CD14-positive monocyte (primary cell): ENCODE data around the gene TSPAN19. TPM values are rescaled to one million over a fixed set of nuclear protein-coding genes. Genes with fewer than 3 reads are reported as not detected.
A peak's percentile ranks its signal among the peaks of the same experiment; 100 is the strongest.

ENCODE experiments used
- DNase-seq, 3 donors: peaks; one replicate each; pipeline ENCODE4 v3.0.0-alpha.2; 2011 to 2022
- H2AFZ ChIP-seq: 2 replicates; pipeline ENCODE4 v1.6.0; 2012; ENCODE audit warnings: mild to moderate bottlenecking, low read depth, low read length, inconsistent platforms; ENCODE audit not compliant: insufficient read depth, poor library complexity, severe bottlenecking
- H3K27ac ChIP-seq, 2 donors: 1 replicate in 1 of 2; 2 replicates in 1 of 2; pipeline ENCODE4 v1.5.1; 2012 to 2013; ENCODE audit warnings: low read length in 2 of 2, control low read depth in 1 of 2, inconsistent platforms in 1 of 2, low read depth in 1 of 2, mild to moderate bottlenecking in 1 of 2
- H3K27me3 ChIP-seq, 2 donors: one replicate each; pipeline versions ENCODE4 v1.6.0 to v1.6.1; 2011 to 2013; ENCODE audit warnings: low read length in 2 of 2; ENCODE audit not compliant: control insufficient read depth in 2 of 2, insufficient read depth in 2 of 2
- H3K36me3 ChIP-seq, 2 donors: replicated peaks in 1 of 2; 1 replicate in 1 of 2; 2 replicates in 1 of 2; pipeline versions ENCODE4 v1.5.1 to v1.6.1; 2012 to 2013; ENCODE audit warnings: low read length in 2 of 2, control low read depth in 1 of 2, inconsistent platforms in 1 of 2, mild to moderate bottlenecking in 1 of 2; ENCODE audit not compliant: insufficient read depth in 2 of 2, control insufficient read depth in 1 of 2
- H3K4me1 ChIP-seq, 2 donors: 1 replicate in 1 of 2; 2 replicates in 1 of 2; pipeline versions ENCODE4 v1.5.1 to v1.6.1; 2012 to 2013; ENCODE audit warnings: low read length in 2 of 2, control low read depth in 1 of 2, inconsistent platforms in 1 of 2, mild to moderate bottlenecking in 1 of 2, moderate library complexity in 1 of 2; ENCODE audit not compliant: insufficient read depth in 2 of 2, control insufficient read depth in 1 of 2
- H3K4me2 ChIP-seq: replicated peaks from 2 replicates; pipeline ENCODE3; 2012; ENCODE audit warnings: low read length, moderate library complexity, mild to moderate bottlenecking; ENCODE audit not compliant: poor library complexity, severe bottlenecking; ENCODE audit errors: extremely low read depth
- H3K4me3 ChIP-seq, 3 experiments: fragments of 200-600 bp in 1 of 3; sonication (generic) in 1 of 3; replicated peaks in 1 of 3; 1 replicate in 2 of 3; 2 replicates in 1 of 3; pipeline ENCODE4 v1.5.1; 2011 to 2013; ENCODE audit warnings: low read length in 3 of 3, mild to moderate bottlenecking in 3 of 3, control low read depth in 2 of 3, low read depth in 2 of 3, inconsistent platforms in 1 of 3, moderate library complexity in 1 of 3
- H3K79me2 ChIP-seq: 2 replicates; pipeline ENCODE4 v1.6.0; 2012; ENCODE audit warnings: mild to moderate bottlenecking, control low read depth, inconsistent platforms, low read length, moderate library complexity; ENCODE audit not compliant: insufficient read depth
- H3K9ac ChIP-seq: 2 replicates; pipeline ENCODE4 v1.6.0; 2017; ENCODE audit warnings: low read length, mild to moderate bottlenecking; ENCODE audit not compliant: insufficient read depth, poor library complexity, severe bottlenecking
- H3K9me3 ChIP-seq, 2 donors: replicated peaks in 1 of 2; 1 replicate in 1 of 2; 2 replicates in 1 of 2; pipeline versions ENCODE4 v1.5.1 to v1.6.1; 2012 to 2013; ENCODE audit warnings: low read length in 2 of 2, control low read depth in 1 of 2; ENCODE audit not compliant: control insufficient read depth in 1 of 2, insufficient read depth in 1 of 2
- H4K20me1 ChIP-seq: 2 replicates; pipeline ENCODE4 v1.6.0; 2012; ENCODE audit warnings: mild to moderate bottlenecking, low read length, control low read depth, moderate library complexity; ENCODE audit not compliant: insufficient read depth
- H3K27ac Mint-ChIP-seq, 7 donors: one replicate each; pipeline ENCODE4 v1.8.0; 2020; ENCODE audit warnings: mild to moderate bottlenecking in 7 of 7, mixed read lengths in 7 of 7, moderate library complexity in 6 of 7, inconsistent platforms in 2 of 7
- H3K27me3 Mint-ChIP-seq, 3 donors: one replicate each; pipeline ENCODE4 v1.8.0; 2021 to 2022; ENCODE audit warnings: low read depth in 3 of 3, mild to moderate bottlenecking in 3 of 3, mixed read lengths in 3 of 3, moderate library complexity in 3 of 3, inconsistent platforms in 1 of 3
- H3K36me3 Mint-ChIP-seq, 2 donors: one replicate each; pipeline ENCODE4 v1.8.0; 2020; ENCODE audit warnings: mixed read lengths in 2 of 2, inconsistent platforms in 1 of 2, mild to moderate bottlenecking in 1 of 2
- H3K4me1 Mint-ChIP-seq: one replicate; pipeline ENCODE4 v1.8.0; 2020; ENCODE audit warnings: mild to moderate bottlenecking, mixed read lengths
- H3K4me3 Mint-ChIP-seq, 2 donors: one replicate each; pipeline ENCODE4 v1.8.0; 2020; ENCODE audit warnings: mild to moderate bottlenecking in 2 of 2, mixed read lengths in 2 of 2, moderate library complexity in 1 of 2
- H3K9me3 Mint-ChIP-seq, 7 donors: one replicate each; pipeline ENCODE4 v1.8.0; 2020 to 2022; ENCODE audit warnings: mixed read lengths in 7 of 7, mild to moderate bottlenecking in 6 of 7, moderate library complexity in 6 of 7, inconsistent platforms in 2 of 7
- CTCF ChIP-seq: fragments of 200-600 bp; IDR thresholded peaks from one replicate; pipeline ENCODE4 v1.8.0; 2022; ENCODE audit warnings: antibody characterized with exemption, mild to moderate bottlenecking
- WGBS: methylation state at CpG from one replicate; pipeline ENCODE4 v1.1.5; 2013; ENCODE audit warnings: missing lambda C conversion rate; ENCODE audit not compliant: insufficient coverage; 5-methylcytosine and 5-hydroxymethylcytosine counted together
- intact Hi-C, 2 donors: fragments of 100-400 bp; cut with micrococcal nuclease; formaldehyde crosslinking; loops; one replicate each; pipeline versions ENCODE4 v1.15.0 to v1.15.1; 2023
- polyA plus RNA-seq, 3 donors: library from polyadenylated mRNA; depleted of rRNA in 1 of 3; unstranded in 2 of 3; stranded (reverse) in 1 of 3; fragments of 300-500 nt in 2 of 3; fragments of >200 nt in 1 of 3; fragmentation: Illumina TruSeq in 2 of 3; gene quantifications; 1 replicate in 2 of 3; 2 replicates in 1 of 3; pipeline ENCODE4 v1.2.3, GENCODE V29; 2012 to 2021

TSPAN19 gene
- polyA plus RNA-seq, 3 donors: not detected

- H3K79me2 ChIP-seq: no peaks in the 10 kb centered on the region
- TF ChIP-seq CTCF: no peak
- H3K9ac ChIP-seq: no peak overlapping the region
- no peaks in the 10 kb centered on the region for H3K36me3 ChIP-seq
- intact Hi-C loops: no loop called here
- Mint-ChIP-seq H3K27me3 (peaks cover 3 to 5% (median 4%) of the 10 kb centered on the region in 3 donors), H3K36me3 (no peaks in the 10 kb centered on the region), H3K27ac (no peak overlapping the region), H3K4me1 (peaks cover 18% of the 10 kb centered on the region), H3K4me3 (no peak overlapping the region), H3K9me3 (peaks cover 0 to 2% (median 0%) of the 10 kb centered on the region in 7 donors)
- no peak overlapping the region for H3K27ac ChIP-seq
- no peaks in the 10 kb centered on the region for H4K20me1 ChIP-seq
- no CpG with 5 or more reads among the region's 6 CpGs for WGBS
- DNase-seq: no peak
- H3K27me3 ChIP-seq: no peaks in the 10 kb centered on the region
- H3K4me3 ChIP-seq: no peak overlapping the region
- H3K4me1 ChIP-seq: peaks cover 0 to 9% of the 10 kb centered on the region in 2 donors
- H3K4me2 ChIP-seq: no peak overlapping the region
- H3K9me3 ChIP-seq: no peaks in the 10 kb centered on the region
- H2AFZ ChIP-seq: no peak overlapping the region
Observed at GRCh38 chr12:85059594-85059993, 23.5 kb upstream of the TSPAN19 start.

- no peak for TF ChIP-seq CTCF
- peak overlapping the region in 1 of 2 donors; percentile 39 for H3K4me3 Mint-ChIP-seq
- peaks cover 18% of the 10 kb centered on the region for H3K4me1 Mint-ChIP-seq
- Histone ChIP-seq H3K9me3 (no peaks in the 10 kb centered on the region), H2AFZ (no peak overlapping the region), H3K4me1 (peaks cover 0 to 9% of the 10 kb centered on the region in 2 donors), H3K27me3 (no peaks in the 10 kb centered on the region), H3K79me2 (no peaks in the 10 kb centered on the region), H3K4me3 (no peak overlapping the region), H3K36me3 (no peaks in the 10 kb centered on the region), H3K4me2 (no peak overlapping the region), H3K27ac (no peak overlapping the region), H4K20me1 (no peaks in the 10 kb centered on the region), H3K9ac (no peak overlapping the region)
- no peaks in the 10 kb centered on the region for H3K36me3 Mint-ChIP-seq
- peaks cover 5 to 8% (median 8%) of the 10 kb centered on the region in 3 donors for H3K27me3 Mint-ChIP-seq
- intact Hi-C loops: no loop called here
- no CpG with 5 or more reads among the region's 3 CpGs for WGBS
- H3K9me3 Mint-ChIP-seq: no peaks in the 10 kb centered on the region
- no peak overlapping the region for H3K27ac Mint-ChIP-seq
- no peak for DNase-seq
Observed at GRCh38 chr12:85058339-85058738, 22.3 kb upstream of the TSPAN19 start.
